Stimulated activated naive CD8-positive, alpha-beta T cell treated with anti-CD3 and anti-CD28 coated beads, Interleukin-15, Interleukin-2, amounts not matched to agents 100 U/mL and 50 U/mL, for 24 hours (primary cell): ENCODE results near the gene KRT5.

Experiments used
- ATAC-seq: fragments of 150-1000 bp; cut with Tn5 transposase; one replicate; pipeline ENCODE4 v1.10.0; 2021
- DNase-seq: peaks from one replicate; pipeline ENCODE4 v3.0.0; 2021

Gene KRT5

DNA sequence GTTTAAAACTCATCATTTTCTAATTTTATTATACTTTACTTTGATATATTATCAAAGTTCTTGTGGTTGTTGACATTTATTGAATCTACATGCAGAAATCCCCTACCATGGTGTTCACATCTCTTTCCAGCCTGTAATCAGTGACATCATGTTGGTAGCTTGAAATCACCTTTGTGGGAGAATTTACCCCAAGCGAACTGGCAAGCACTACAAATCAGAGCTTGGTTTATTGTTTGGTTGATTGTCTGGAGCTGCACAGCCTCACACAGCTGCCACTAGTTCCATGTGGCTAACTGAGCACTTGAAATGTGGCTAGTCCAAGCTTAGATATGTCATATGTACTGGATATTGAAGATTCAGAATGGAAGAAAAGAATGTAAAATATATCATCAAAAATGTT is 15.4 kb upstream of the KRT5 start:
- DNase-seq: no peak
- no peak for ATAC-seq

DNA sequence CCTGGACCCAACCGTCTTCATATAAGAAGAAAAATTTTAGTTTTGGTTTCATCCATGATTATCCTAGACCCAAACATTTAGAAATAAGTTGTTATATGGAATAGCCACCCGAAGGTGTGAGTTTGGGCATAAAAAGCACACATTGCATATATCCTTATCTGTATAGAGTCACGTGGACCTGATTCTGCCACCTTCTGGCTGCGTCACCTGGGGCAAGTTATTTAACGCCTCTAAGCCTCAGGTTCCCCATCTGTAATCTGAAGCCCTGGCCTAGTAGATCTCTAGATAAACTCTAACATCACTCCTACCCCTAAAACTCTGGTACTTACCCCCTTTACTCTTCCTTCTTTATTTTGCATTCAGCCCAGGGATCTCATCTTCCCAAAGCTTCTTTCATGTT is 14.3 kb upstream of the KRT5 start:
- DNase-seq: no peak

DNA sequence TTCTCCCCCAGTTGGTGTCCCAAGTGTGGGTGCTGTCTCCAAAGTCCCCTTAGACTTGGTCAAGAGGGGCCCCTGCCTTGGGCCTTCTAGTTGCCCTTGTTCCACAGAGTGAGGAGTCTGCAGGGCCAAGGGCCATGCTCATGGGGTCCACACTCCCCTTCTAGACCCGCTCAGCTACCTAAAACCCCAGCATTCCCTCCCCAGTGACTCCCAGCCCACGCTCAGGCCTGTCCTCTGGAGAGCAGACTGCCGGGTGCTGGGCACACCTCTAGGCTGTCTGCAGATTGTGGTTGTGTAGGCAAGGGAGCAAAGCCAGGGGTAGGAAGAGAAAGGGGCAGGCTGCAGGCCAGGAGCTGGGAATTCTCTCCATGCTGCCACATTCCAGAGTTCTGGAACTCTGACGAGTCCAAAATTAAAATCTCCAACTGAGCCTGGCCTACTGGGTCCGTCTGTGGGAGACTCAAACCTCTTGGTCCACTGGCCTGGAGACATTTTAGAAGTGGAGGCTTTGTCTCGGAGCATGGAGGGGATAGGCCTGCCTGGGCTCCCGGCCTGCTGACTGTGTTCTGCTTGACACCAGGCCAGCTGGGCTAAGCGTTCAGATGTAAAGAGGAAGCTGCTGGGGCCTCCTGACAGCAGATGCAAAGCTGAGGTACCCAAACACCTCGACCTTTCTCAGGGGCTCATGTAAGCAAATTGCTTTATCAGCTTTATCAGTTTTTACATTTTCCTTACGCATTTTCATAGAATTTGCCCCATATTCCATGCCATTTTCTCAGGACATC is 13.7 kb upstream of the KRT5 start:
- DNase-seq: no peak
- no peak for ATAC-seq

More for the DNA sequence above, 14.3 kb upstream of the KRT5 start:
- no peak for ATAC-seq

GRCh38 chr12:52532636-52533035 is 12.4 kb upstream of the KRT5 start:
- no peak for DNase-seq
- no peak for ATAC-seq

DNA sequence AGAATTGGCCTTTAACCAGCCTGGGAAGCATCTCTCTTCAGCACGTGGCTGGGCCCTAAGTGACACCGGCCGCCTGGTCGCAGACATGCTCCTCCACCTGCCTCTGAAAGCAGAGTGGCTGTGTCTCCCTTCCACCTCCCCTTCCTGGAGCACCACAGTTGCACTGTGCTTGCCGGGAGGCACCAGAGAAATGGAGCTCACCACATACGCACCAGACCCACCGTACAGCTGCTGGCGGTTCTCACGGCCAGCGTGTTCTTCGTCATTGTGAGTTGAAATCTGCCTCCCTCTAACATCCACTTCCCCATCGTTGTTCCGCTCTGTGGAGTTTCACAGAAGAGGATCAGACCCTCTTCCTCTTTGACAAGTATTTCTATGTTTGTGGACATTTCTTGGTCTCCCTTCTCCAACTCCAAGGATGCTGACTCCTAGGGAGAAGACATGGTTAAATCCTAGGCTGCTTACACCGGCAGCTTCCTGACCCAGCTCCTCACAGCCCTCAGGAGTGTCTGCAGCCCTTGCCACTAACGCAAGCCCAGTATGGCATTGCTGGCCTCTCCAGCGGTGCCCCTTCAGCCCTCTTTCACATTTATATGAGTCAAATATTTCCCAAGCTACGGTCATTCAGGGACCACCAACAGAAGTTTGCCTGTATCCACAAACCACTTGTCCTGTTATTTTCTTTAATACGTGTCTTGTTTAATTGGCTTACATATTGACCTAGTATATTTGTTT is 11.5 kb upstream of the KRT5 start:
- ATAC-seq (no peak), DNase-seq (no peak)

DNA sequence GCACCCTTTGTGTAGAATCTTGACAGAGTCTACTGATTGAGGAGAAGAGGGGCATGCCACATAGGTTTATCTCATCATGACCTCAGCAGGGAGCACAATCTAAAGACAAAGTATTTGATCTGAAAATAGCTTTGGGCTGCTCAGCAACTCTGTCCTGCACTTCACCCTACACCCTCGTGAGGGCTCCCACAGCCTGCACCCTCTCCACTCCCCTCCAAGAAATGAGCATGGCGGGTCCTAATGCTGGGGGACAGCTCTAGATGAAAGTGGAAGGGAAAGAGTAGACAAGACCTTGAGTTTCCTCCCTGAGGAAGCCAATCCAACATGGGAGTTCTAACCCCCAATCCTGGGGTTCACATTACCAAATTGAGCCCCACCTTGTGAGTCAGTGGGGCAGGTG is 10.7 kb upstream of the KRT5 start:
- ATAC-seq (no peak), DNase-seq (no peak)

DNA sequence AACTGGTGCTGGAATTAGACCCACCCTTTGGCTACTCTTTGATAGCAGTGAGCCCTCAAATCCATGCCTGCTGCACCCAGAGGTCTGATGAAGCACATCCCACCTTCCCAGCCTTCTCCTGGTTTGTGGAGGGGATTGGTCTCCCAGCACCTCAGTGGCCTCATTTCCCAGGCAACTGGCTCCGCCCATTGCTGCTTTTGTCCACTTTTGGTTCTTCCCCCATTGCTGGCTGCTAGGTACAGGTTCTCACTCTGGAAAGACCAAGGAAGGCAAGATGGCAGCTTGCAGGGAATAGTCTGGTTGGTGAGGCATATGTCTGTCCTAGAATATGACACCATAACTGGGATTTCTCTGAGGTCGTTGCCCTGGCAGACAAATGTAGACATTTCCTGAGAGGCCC is 10.2 kb upstream of the KRT5 start:
- no peak for ATAC-seq
- no peak for DNase-seq

DNA sequence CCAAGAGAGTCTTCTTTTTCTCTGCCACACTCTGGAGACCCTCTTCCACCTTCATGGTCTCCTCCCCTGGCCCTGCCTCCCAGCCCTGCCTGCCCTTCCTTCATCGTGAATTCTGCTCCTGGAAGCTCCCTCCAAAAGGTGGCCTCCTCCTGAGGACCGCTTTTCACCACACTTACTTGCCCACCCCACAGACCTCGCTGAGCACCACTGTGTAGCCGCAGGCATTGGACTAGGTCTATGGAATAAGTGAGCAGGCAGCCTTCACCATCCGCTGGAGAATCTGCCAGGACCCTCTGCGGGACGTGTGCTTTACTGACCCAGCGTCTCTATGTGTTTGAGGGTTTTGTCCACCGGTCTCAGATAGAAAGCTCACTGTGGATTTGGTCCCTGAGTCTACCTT is 9.7 kb upstream of the KRT5 start:
- ATAC-seq: no peak
- no peak for DNase-seq

DNA sequence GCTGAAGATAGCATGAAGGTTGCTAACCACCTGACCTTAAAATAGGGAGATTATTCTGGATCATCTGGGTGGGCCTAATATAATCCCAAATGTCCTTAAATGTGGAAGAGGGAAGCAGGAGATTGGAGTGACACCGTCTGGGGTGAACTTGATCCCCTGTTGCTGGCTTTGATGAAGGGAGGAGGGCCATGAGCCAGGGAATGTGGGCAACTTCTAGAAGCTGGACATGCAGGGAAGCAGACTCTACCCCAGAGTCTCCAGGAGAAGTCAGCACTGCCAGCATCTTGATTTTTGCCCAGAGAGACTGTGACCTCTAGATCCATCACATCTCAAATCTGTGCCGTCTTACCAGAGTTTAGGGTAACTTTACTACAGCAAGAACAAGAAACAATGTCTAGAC is 9.2 kb upstream of the KRT5 start:
- ATAC-seq: no peak

DNA sequence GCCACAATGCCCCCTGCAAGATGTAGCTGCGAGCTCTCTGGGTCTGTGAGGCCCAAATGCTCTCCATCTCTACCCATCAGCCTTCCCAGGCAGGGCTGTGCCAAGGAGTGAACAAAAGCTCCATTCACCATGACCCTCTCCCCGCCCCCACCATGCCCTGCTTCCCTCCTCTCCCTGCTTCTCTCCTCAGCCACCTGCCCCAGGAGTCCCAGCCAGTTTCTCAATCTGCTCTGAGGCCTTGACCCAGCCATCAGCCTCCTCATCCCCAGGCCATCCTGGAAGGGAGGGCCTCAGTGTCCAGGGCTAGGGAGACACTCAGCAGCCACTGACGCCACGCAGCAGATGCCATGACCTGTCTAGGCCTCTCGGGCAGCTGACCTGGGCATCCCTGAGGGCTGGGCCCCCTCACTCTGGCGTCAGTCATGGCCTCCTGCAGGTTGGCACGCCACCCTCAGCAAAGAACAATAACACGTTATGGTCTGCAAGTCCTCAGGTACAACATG is 8.5 kb upstream of the KRT5 start:
- ATAC-seq: no peak

More for the DNA sequence above, 9.2 kb upstream of the KRT5 start:
- no peak for DNase-seq

GRCh38 chr12:52527121-52527800 is 7.1 kb upstream of the KRT5 start:
- no peak for DNase-seq
- no peak for ATAC-seq

More for the DNA sequence above, 8.5 kb upstream of the KRT5 start:
- no peak for DNase-seq

DNA sequence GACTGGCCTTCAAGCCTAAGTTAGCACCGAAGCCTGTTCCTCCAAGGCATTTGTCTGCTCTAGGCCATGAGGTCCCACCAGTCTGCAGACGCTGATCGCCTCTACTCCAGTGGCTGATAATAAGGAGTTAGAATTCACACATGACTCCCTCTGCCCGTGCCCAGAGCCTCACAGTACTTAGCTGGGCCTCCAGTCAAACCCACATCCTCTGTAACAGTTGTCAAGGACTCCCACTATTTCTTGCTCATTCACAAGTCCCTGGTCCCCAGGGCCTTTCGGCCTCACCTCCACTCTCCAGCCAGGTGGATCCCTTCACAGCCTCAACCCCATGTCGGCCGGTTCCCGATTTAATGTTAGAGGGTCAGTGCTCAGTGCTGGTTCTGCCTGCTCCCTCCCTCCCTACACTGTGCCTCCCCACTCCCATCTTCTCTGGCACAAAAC is 6.3 kb upstream of the KRT5 start:
- ATAC-seq (no peak), DNase-seq (no peak)

DNA sequence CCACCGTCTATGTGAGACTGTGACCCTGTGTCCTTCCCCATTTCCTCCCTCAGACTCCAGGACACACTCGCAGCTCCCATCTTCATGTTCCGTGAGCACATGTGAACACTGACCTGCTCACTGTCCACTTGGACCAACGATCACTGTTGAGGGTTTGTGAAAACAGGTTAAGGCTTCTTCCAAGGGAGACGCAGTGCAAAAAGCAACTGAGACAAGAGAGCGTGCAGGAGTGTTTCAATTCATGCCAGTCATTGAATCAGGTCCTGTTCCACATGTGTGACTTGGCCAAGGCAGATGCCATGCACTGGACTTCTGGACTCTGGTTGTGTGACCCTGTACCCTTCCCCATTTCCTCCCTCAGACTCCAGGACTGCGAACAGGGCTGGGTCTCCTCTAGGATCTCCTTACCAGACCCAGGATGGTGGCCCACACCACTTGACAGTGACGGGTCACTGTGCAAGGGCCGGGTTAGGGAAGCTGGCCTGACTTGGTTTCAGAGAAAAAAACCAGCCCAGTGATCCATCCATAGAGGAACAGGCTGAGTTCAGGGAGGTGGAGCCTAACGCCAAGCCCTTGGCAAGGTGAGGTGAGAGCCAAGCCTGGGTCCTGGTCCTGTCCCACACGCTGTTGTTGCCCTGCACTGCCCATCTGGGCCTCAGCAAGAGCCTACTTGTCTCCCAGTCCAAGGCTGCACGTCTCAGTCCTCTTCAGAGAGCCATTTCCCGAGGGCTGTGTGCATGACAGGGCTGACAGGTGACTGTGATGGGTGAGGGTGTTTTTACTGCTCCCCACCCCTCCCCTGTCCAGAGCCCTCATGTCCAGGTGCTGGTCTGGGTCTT is 5.7 kb upstream of the KRT5 start:
- ATAC-seq (no peak), DNase-seq (no peak)

- ATAC-seq (no peak), DNase-seq (no peak)
These were observed 4.9 kb upstream of the KRT5 start for GRCh38 chr12:52524898-52525591.

- DNase-seq (no peak), ATAC-seq (no peak)
These were observed 4.2 kb upstream of the KRT5 start for GRCh38 chr12:52524241-52524897.

DNA sequence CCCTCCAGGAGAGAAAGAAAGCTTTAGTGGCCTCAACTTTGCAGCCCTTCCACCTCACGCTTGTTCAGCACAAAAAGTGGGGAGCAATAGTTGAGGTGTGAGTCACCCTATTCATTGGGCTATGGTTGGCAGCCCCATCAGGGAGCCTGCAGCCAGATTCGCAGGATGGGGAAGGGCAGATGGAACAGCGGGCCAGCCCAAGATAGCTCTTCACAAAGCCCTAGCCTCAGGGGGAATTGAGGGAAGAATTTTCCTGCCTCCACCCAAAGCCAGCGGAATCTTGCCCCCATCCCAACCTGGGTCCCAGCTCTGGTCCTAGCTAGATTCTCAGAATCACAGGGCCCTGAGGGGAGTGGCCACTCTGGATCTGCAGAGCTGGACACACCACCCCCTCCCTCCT is 3.6 kb upstream of the KRT5 start:
- ATAC-seq (no peak), DNase-seq (no peak)

- no peak for DNase-seq
These were observed 2.3 kb upstream of the KRT5 start for GRCh38 chr12:52522346-52523011.

DNA sequence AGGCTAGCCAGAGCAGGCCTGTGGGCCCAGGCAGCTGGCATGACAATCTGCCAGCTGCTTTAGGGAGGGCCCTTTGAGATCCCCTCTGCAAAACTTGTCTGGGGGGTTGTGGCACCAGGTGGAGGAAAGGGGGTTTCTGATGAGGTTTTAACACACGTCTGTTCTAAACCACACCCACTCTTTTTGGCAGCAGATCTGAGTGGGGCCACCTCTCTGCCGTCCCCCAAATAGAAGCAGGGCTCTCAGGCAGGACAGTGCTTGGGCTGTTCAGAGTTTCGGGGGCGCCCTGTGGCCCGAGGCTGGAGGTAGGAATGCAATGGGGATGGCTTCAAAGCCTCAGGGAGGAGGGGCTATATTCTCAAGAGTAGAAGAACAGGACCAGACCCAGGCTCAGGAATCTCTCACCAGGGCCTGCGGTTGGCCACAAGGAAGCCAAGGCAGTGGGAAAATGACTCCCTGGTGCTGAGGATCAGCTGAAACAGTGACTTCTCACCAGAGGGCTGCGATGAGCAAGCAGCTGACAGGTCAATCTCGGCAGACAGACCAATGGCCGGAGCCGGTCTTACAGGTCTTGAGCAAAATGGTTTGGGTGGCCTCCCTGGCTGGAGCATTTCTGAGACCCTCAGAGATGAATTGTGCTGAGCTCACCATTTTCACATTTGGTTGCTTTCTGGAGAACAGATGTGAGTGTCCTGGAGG is 1.5 kb upstream of the KRT5 start:
- ATAC-seq: no peak
- DNase-seq: no peak

More at GRCh38 chr12:52522346-52523011, 2.3 kb upstream of the KRT5 start:
- ATAC-seq: no peak

- DNase-seq (no peak), ATAC-seq (no peak)
These were observed 977 bp upstream of the KRT5 start for GRCh38 chr12:52521175-52521567.

DNA sequence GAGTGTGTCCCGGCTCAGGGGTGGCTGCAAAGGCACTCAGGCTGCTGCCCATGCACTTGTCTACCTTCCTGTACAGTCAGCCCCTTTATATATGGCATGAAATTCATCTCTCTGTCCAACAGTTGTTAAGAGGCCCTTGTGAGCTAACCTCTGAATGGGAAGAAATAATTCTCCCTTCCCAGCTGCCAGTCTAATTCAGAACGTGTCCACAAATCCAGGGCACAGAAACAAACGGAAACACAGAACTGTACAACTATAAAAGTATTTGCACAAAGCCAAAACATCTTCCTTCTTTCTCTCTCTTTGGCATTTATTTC is 849 bp downstream of the KRT5 start:
- ATAC-seq: no peak
- no peak for DNase-seq
